Fibroblast of skin of left biceps (primary cell): ENCODE data around the gene C11orf86.
"Not testable (repeated sequence)": the region's sequence is repeated elsewhere in the genome, so short reads cannot be mapped to it uniquely, and the experiment has no call there.

Experiments
- DNase-seq, 2 experiments: peaks; one replicate each; pipeline ENCODE4 v3.0.0-alpha.2; 2013; ENCODE audit warnings: low read depth in 2 of 2

The C11orf86 gene

GRCh38 chr11:66989360-66989759, 14.3 kb downstream of the C11orf86 start:
- not testable (repeated sequence) for DNase-seq

GRCh38 chr11:66992041-66992440, 16.9 kb downstream of the C11orf86 start:
- no peak for DNase-seq

- DNase-seq, result no peak
Measured at GRCh38 chr11:66996609-66997273, 21.6 kb downstream of the C11orf86 start.

GRCh38 chr11:66999555-66999954, 24.5 kb downstream of the C11orf86 start:
- no peak for DNase-seq

- DNase-seq, result no peak
Measured at GRCh38 chr11:67001332-67001731, 26.2 kb downstream of the C11orf86 start.

GRCh38 chr11:67002297-67002913, 27.3 kb downstream of the C11orf86 start:
- DNase-seq, result no peak

GRCh38 chr11:67002921-67003411, 27.9 kb downstream of the C11orf86 start:
- no peak for DNase-seq

- DNase-seq, result not testable (repeated sequence)
Measured at GRCh38 chr11:67005200-67005599, 30.1 kb downstream of the C11orf86 start.

- no peak for DNase-seq
Measured at GRCh38 chr11:67006029-67006884, 31.2 kb downstream of the C11orf86 start.

GRCh38 chr11:67007126-67007525, 32.0 kb downstream of the C11orf86 start:
- DNase-seq, result no peak

GRCh38 chr11:67010296-67010905, 35.3 kb downstream of the C11orf86 start:
- DNase-seq, result no peak

- DNase-seq, result no peak
Measured at GRCh38 chr11:67013511-67014045, 38.5 kb downstream of the C11orf86 start.

GRCh38 chr11:67014343-67014742, 39.2 kb downstream of the C11orf86 start:
- DNase-seq, result no peak

- DNase-seq, result no peak
Measured at GRCh38 chr11:67015048-67015447, 39.9 kb downstream of the C11orf86 start.

- no peak for DNase-seq
Measured at GRCh38 chr11:67016550-67016949, 41.4 kb downstream of the C11orf86 start.

GRCh38 chr11:67020949-67021348, 45.8 kb downstream of the C11orf86 start:
- no peak for DNase-seq

GRCh38 chr11:67022341-67022933, 47.3 kb downstream of the C11orf86 start:
- DNase-seq, result no peak

- DNase-seq, result no peak
Measured at GRCh38 chr11:67022961-67023956, 48.2 kb downstream of the C11orf86 start, which contains the start of gene SYT12. Gene SYT12 (plus strand): TSS chr11:67023134. CDS start chr11:67030145, 7,011 bp downstream.

- DNase-seq, result no peak
Measured at GRCh38 chr11:67023957-67024353, 48.9 kb downstream of the C11orf86 start.

GRCh38 chr11:67024410-67024809, 49.3 kb downstream of the C11orf86 start:
- no peak for DNase-seq
